B cell (primary cell): ENCODE results near the gene SLC30A1. TPM values are rescaled to one million over a fixed set of nuclear protein-coding genes. Genes with fewer than 3 reads are reported as not detected.

Source experiments
- ATAC-seq: fragments of 200-7000 bp; cut with Tn5 transposase; one replicate; pipeline ENCODE4 v1.10.0; 2021; ENCODE audit warnings: low read depth, mild to moderate bottlenecking, moderate number of reproducible peaks, moderate library complexity
- CTCF ChIA-PET: fragments of 350-600 bp; sonication (Branson Sonifier 250); formaldehyde crosslinking; loops from one replicate; lab custom pipeline; 2021; ENCODE audit warnings: antibody characterized with exemption, inconsistent platforms; lab: Charles Lee
- POLR2A ChIA-PET: fragments of 350-600 bp; sonication (Branson Sonifier 250); formaldehyde crosslinking; loops from one replicate; lab custom pipeline; 2021; ENCODE audit warnings: antibody characterized with exemption; lab: Charles Lee
- DNase-seq: peaks from one replicate; pipeline ENCODE4 v3.0.0; 2013
- H2AFZ ChIP-seq: 2 replicates; pipeline ENCODE4 v1.6.1; 2012; ENCODE audit warnings: mild to moderate bottlenecking, low read depth, low read length; ENCODE audit not compliant: insufficient read depth, poor library complexity, severe bottlenecking
- H3K27ac ChIP-seq, 2 donors: 1 replicate in 1 of 2; 2 replicates in 1 of 2; pipeline ENCODE4 v1.5.1; 2012 to 2013; ENCODE audit warnings: low read length in 2 of 2, mild to moderate bottlenecking in 2 of 2, moderate library complexity in 1 of 2
- H3K27me3 ChIP-seq, 4 experiments: fragments of 200-600 bp in 1 of 4; sonication (generic) in 1 of 4; replicated peaks in 1 of 4; 1 replicate in 2 of 4; 2 replicates in 2 of 4; pipeline versions ENCODE4 v1.6.1 to v1.7.0; 2013 to 2016; ENCODE audit warnings: low read length in 3 of 4, mild to moderate bottlenecking in 2 of 4, mixed read lengths in 1 of 4, moderate library complexity in 1 of 4; ENCODE audit not compliant: insufficient read depth in 4 of 4, control insufficient read depth in 3 of 4; ENCODE audit errors: control extremely low read depth in 1 of 4
- H3K36me3 ChIP-seq, 2 experiments: replicated peaks in 1 of 2; 1 replicate in 1 of 2; 2 replicates in 1 of 2; pipeline versions ENCODE4 v1.6.1 to v1.7.1; 2013; ENCODE audit warnings: low read length in 1 of 2; ENCODE audit not compliant: insufficient read depth in 2 of 2, control insufficient read depth in 1 of 2; ENCODE audit errors: control extremely low read depth in 1 of 2, extremely low read depth in 1 of 2
- H3K4me1 ChIP-seq, 2 donors: fragments of 200-600 bp in 1 of 2; sonication (generic) in 1 of 2; 1 replicate in 1 of 2; 2 replicates in 1 of 2; pipeline versions ENCODE4 v1.5.1 to v1.6.1; 2013 to 2017; ENCODE audit warnings: low read length in 2 of 2; ENCODE audit not compliant: control insufficient read depth in 2 of 2, insufficient read depth in 2 of 2
- H3K4me2 ChIP-seq: replicated peaks from 2 replicates; pipeline ENCODE3; 2012; ENCODE audit warnings: mild to moderate bottlenecking, low read depth, low read length; ENCODE audit not compliant: poor library complexity, severe bottlenecking
- H3K4me3 ChIP-seq, 5 experiments: fragments of 200-600 bp in 1 of 5; sonication (generic) in 1 of 5; 1 replicate in 3 of 5; 2 replicates in 2 of 5; pipeline versions ENCODE4 v1.5.1 to v1.7.0; 2011 to 2016; ENCODE audit warnings: low read length in 4 of 5, mild to moderate bottlenecking in 4 of 5, low read depth in 2 of 5, control low read depth in 1 of 5, moderate library complexity in 1 of 5; ENCODE audit not compliant: insufficient read depth in 1 of 5; ENCODE audit errors: control extremely low read depth in 1 of 5, extremely low read depth in 1 of 5
- H3K79me2 ChIP-seq: fragments of 200-600 bp; sonication (generic); one replicate; pipeline ENCODE4 v1.6.0; 2016; ENCODE audit warnings: low read length; ENCODE audit not compliant: control insufficient read depth, insufficient read depth
- H3K9ac ChIP-seq: fragments of 200-600 bp; sonication (generic); 2 replicates; pipeline ENCODE4 v1.6.1; 2017; ENCODE audit warnings: mild to moderate bottlenecking, low read length, moderate library complexity
- H3K9me3 ChIP-seq, 3 donors: one replicate each; pipeline versions ENCODE4 v1.6.1 to v1.7.1; 2013; ENCODE audit warnings: low read length in 2 of 3; ENCODE audit not compliant: control insufficient read depth in 2 of 3, insufficient read depth in 1 of 3; ENCODE audit errors: control extremely low read depth in 1 of 3
- H4K20me1 ChIP-seq: 2 replicates; pipeline ENCODE4 v1.6.0; 2012; ENCODE audit warnings: mild to moderate bottlenecking, low read length; ENCODE audit not compliant: insufficient read depth, control insufficient read depth, poor library complexity, severe bottlenecking
- H3K27ac Mint-ChIP-seq: one replicate; pipeline ENCODE4 v1.8.0; 2021; ENCODE audit warnings: mixed read lengths
- H3K27me3 Mint-ChIP-seq: one replicate; pipeline ENCODE4 v1.8.0; 2021; ENCODE audit warnings: mixed read lengths
- H3K4me1 Mint-ChIP-seq: one replicate; pipeline ENCODE4 v1.8.0; 2021; ENCODE audit warnings: mixed read lengths
- H3K4me3 Mint-ChIP-seq: one replicate; pipeline ENCODE4 v1.8.0; 2021; ENCODE audit warnings: mixed read lengths
- H3K9me3 Mint-ChIP-seq: one replicate; pipeline ENCODE4 v1.8.0; 2022; ENCODE audit warnings: mixed read lengths; ENCODE audit not compliant: insufficient read depth
- EZH2 ChIP-seq: IDR thresholded peaks from 2 replicates; pipeline ENCODE4 v1.6.1; 2012; ENCODE audit warnings: borderline replicate concordance, low read depth, mild to moderate bottlenecking, moderate library complexity, low read length; ENCODE audit not compliant: insufficient read depth, poor library complexity, severe bottlenecking
- WGBS: methylation state at CpG from one replicate; pipeline ENCODE4 v1.1.5; 2013; ENCODE audit warnings: missing lambda C conversion rate; ENCODE audit not compliant: insufficient coverage; 5-methylcytosine and 5-hydroxymethylcytosine counted together
- intact Hi-C: fragments of 100-400 bp; cut with micrococcal nuclease; formaldehyde crosslinking; loops from one replicate; pipeline ENCODE4 v1.10.0; 2022
- polyA plus RNA-seq: library from polyadenylated mRNA; depleted of rRNA; stranded (reverse); fragments of >200 nt; gene quantifications from 2 replicates; pipeline ENCODE4 v1.2.3, GENCODE V29; 2012
- total RNA-seq, 2 donors: library from RNA; stranded (reverse); fragments of 120-200 nt in 1 of 2; gene quantifications; 1 replicate in 1 of 2; 2 replicates in 1 of 2; pipeline versions ENCODE4 v1.2.3 to v1.2.4, GENCODE V29; 2013 to 2022
- TF ChIP-seq, protein P1 (sequence below): fragments of 200-600 bp; IDR thresholded peaks from one replicate; pipeline ENCODE4 v1.8.0; 2022; ENCODE audit warnings: antibody characterized with exemption, mild to moderate bottlenecking

SLC30A1 gene
- total and polyA plus RNA-seq, 2 donors (not counting 1 experiment from before 2014, with no cell fraction given), result 1.7 to 12.2 TPM

- H3K9ac ChIP-seq, result peak overlapping the region; percentile 85
- under 1% methylated on average over 75 of the region's 75 CpGs for WGBS
- intact Hi-C loops, result loop anchor here (1.0 to 10.0 kb wide), 9 partner anchors 47 to 1236 kb away; partner anchors contain the start of genes PPP2R5A, RCOR3 and TRAF5
- peak overlapping the region; percentile 66 to 92 (median 77) for H3K4me3 ChIP-seq
- H3K36me3 ChIP-seq, result peaks cover 3 to 17% of the 10 kb centered on the region in 2 experiments
- peaks cover 28% of the 10 kb centered on the region for H3K79me2 ChIP-seq
- TF ChIP-seq EZH2, result no peak
- TF ChIP-seq, protein P1, sequence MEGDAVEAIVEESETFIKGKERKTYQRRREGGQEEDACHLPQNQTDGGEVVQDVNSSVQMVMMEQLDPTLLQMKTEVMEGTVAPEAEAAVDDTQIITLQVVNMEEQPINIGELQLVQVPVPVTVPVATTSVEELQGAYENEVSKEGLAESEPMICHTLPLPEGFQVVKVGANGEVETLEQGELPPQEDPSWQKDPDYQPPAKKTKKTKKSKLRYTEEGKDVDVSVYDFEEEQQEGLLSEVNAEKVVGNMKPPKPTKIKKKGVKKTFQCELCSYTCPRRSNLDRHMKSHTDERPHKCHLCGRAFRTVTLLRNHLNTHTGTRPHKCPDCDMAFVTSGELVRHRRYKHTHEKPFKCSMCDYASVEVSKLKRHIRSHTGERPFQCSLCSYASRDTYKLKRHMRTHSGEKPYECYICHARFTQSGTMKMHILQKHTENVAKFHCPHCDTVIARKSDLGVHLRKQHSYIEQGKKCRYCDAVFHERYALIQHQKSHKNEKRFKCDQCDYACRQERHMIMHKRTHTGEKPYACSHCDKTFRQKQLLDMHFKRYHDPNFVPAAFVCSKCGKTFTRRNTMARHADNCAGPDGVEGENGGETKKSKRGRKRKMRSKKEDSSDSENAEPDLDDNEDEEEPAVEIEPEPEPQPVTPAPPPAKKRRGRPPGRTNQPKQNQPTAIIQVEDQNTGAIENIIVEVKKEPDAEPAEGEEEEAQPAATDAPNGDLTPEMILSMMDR, result peak; percentile 86
- H4K20me1 ChIP-seq, result no peaks in the 10 kb centered on the region
- Mint-ChIP-seq H3K27me3 (no peaks in the 10 kb centered on the region), H3K4me1 (peaks cover 38% of the 10 kb centered on the region), H3K4me3 (peak overlapping the region; percentile 99), H3K9me3 (no peaks in the 10 kb centered on the region), H3K27ac (peak overlapping the region; percentile 94)
- POLR2A ChIA-PET, result interaction anchor here (2.7 kb wide), 1 partner anchor 28 kb away, joined by 14 read pairs; no protein-coding TSS in a partner anchor
- DNase-seq (peak; percentile 83), ATAC-seq (peak; percentile 28)
- no peaks in the 10 kb centered on the region for H3K27me3 ChIP-seq
- CTCF ChIA-PET, result interaction anchor here (0.9 to 2.7 kb wide), 15 partner anchors 27 to 252 kb away, joined by 3 to 12 read pairs (median 4); no protein-coding TSS in a partner anchor
- peak overlapping the region; percentile 99 for H3K4me2 ChIP-seq
- no peaks in the 10 kb centered on the region for H3K9me3 ChIP-seq
- H3K4me1 ChIP-seq, result peaks cover 25 to 26% of the 10 kb centered on the region in 2 donors
- H3K27ac ChIP-seq, result peak overlapping the region in 1 of 2 donors; percentile 64
- H2AFZ ChIP-seq, result peak overlapping the region; percentile 89
Observed at GRCh38 chr1:211577819-211578639, 932 bp downstream of the SLC30A1 start.
